GM18868 (cell line): ENCODE data around the gene TGIF1.
"Not testable (repeated sequence)": the region's sequence is repeated elsewhere in the genome, so short reads cannot be mapped to it uniquely, and the experiment has no call there.

Experiments
- ATAC-seq: cut with Tn5 transposase; IDR thresholded peaks from one replicate; pipeline ENCODE4 v1.9.1; 2021; ENCODE audit warnings: mild to moderate bottlenecking, moderate library complexity; ENCODE audit not compliant: unreplicated experiment

Gene TGIF1

GRCh38 chr18:3450012-3450798 is at the start of gene TGIF1:
TSS of gene TGIF1 (plus strand) at chr18:3450172. CDS start at chr18:3450490, 318 bp downstream.
- no peak for ATAC-seq

GRCh38 chr18:3400567-3401296 is 49.2 kb upstream of the TGIF1 start:
- ATAC-seq = no peak

DNA sequence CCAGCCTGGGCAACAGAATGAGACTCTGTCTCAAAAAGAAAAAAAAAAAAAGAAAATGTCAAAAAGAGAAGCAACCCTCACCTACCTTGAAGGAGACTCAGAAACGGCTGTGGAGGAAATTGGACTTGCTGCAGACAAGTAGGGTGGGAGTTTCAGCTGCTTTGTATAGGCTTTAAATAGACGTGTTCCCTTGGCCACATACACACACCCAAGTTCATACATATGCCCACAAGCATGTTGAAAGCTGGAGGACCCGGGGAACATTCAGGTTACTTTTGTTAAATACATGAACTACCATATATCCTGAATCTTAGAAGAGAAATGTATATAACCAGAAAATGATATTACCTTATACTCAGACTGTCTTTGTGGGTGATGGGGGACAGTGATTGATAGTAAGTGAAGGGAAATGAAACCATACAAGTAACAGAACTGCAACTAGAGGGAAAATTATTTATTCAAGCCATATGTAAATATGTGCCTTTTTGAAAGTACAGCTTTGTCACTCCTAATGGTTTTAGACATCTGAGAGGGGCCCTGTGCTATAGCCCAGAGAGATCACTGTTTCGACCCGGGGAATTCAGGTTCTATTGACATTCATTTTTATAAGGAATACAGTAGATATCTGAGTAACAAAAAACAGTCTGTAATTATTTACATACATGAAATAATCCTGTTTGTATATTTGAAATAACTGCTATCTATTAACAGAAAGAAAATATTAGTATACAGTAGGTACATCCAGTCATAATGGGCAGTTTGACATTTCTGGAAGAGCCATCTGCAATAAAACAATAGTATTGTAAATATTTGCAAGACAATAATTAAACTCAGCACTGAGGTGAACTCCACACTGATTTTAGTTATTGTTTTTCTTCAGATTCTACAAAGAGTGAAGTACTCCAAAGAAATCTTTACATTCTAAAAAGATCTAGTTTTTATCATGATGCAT is 48.0 kb upstream of the TGIF1 start:
- ATAC-seq = peak; percentile 86

- ATAC-seq = no peak
These were observed 47.0 kb upstream of the TGIF1 start for GRCh38 chr18:3402982-3403451.

GRCh38 chr18:3405713-3406112 is 44.3 kb upstream of the TGIF1 start:
- no peak for ATAC-seq

DNA sequence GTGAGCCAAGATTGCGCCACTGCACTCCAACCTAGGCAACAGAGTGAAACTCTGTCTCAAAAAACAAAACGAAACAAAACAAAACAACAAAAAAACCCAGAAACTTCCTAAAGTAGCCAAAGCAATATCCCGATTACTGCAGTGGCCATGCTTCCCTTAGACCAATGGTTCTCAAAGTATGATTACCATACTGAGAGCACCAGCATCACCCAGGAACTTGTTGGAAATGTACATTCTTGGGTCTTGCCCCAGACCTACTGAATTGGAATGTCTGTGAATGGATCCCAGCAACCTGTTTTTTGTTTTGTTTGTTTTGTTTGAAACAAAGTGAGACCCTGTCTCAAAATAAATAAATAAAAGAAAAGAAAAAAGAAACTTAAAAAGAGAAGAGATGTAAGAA is 41.9 kb upstream of the TGIF1 start:
- ATAC-seq = no peak

DNA sequence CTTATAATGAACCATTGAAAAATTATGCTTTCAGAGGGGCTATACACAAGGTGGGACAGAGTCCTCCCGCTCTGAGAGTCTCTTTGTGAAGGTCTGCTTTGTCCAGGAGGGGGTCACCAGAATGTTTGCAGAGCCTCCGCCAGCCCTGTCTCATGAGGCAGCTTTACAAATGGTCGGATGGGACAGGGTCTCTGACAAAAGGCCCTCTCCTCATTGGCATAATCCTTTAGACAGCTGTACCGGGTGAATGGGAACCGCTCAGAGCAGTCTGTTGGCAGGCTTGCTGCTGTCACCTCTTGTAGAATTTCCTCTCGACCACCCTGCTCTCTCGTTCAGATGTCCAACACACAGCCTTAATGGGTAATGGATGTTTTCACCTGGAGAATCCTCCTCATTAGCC is 40.2 kb upstream of the TGIF1 start:
- no peak for ATAC-seq

DNA sequence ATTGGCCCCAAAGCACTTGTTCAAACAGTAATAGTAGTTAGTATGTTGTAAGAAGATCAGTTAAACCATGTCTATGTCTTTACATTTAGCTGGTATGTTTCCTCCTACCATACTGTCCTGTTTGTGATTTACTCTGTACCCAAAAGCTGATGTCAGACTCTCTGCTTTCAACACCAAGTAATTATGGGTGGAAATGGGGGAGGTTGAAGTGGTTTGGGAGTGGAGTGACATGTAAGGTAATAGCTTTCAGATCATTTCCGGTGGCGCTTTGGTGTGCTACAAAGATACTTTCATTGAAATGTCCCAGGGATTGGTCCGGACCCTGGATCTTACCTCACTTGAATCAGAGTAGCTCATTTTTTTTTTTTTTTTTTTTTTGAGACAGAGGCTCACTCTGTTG is 39.7 kb upstream of the TGIF1 start:
- ATAC-seq = no peak

DNA sequence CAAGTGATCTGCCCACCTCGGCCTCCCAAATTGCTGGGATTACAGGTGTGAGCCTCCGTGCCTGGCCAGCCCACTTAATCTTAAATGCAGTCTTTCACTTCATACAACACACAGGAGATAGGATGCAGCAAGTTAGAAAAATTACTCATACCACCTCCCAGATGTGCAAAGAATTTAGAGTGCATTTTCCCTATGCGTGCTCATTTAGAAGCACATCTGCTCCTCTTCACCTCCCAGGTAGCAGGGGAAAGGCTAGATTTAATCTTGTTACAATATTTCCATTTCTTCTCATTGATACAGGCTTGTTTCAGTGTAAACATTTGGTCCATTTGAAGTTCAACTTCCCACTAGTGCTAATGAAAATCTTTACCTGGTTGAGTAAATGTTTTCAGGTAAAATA is 39.1 kb upstream of the TGIF1 start:
- not testable (repeated sequence) for ATAC-seq

DNA sequence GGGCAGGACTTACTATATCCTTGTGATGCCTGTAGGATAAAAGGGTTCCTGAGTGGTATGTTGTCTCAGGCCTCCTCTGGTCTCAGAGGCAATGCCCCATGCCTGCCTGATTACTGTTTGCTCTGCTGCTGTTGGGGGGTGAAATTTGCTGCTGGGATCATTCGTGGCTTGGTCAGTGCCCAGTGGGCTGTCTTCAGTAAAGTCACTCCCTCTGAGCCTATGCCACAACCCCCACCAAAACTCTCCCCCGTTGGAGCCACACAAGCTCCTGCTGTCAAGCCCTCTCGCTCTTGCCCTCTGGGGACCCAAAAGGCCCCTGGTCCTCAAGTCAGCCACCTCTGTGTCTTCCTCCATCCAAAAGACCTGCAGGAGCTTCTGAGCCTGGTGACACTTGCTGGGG is 38.6 kb upstream of the TGIF1 start:
- no peak for ATAC-seq

DNA sequence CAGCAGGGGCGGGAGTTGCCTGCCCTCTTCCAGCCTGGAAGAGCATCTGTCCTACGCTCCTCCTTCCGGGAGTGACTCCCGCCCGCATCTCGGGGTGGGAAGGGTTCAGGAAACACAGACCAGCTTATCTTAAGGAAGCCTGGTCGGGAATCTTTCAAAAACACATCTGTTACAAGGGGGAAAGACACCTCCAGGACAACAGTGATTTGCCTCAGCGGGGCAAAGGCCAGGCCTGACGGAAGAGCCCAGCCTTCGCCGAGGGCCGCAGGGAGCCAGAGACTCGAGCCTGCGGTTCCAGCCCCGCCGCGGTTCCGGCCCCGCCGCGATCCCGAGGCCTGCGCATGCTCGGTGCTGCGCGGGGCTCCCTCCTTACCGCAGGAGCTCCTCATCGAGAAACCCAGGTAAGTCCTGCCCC is 38.1 kb upstream of the TGIF1 start:
- ATAC-seq = no peak

DNA sequence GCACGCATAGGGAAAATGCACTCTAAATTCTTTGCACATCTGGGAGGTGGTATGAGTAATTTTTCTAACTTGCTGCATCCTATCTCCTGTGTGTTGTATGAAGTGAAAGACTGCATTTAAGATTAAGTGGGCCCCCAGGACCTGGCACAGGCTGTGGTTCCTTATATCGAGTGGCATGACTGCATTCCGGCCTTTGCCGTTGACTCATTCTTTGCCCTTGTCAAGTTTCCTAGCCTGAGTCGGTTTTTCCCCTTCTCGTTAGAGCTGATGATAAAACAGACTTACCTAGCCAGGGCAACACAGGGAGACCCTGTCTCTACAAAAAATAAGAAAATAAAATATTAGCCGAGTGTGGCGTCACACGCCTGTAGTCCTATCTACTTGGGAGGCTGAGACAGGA is 37.4 kb upstream of the TGIF1 start:
- not testable (repeated sequence) for ATAC-seq

DNA sequence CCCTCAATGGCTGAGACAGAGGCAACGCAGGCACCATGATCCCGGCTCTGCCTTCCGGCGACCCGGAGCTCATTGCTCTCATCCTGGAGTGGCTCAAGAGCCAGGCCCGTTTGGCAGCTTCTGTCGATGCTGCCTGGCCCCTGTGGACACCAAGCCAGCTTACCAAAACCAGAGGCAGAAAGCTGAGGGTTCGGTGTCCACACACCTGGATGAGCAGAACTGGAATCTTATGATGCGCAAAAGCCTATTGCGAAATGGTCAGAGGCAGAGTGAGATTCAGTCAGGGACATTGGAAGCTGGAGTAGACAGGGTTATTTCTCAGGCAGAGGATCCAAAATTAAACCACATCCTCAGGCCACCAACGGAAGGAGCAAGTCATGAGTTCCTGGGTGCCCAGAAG is 34.9 kb upstream of the TGIF1 start:
- no peak for ATAC-seq

DNA sequence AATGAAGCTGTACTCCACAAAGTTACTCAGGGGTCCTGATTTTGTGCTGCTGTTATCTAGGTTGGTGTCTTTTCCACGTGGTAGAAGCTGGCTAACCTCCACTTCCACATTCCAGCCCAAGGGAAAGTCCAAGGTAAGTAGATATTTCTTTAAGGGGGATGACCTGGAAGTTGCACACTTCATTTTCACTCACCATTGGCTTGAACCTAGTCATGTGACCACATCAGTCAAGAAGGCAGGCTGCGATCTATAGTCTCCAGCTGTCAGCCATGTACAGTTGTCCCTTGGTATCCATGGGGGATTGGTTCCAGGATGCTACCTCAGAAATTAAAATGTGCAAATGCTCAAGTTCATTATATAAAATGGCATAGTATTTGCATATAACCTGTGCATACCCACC is 31.9 kb upstream of the TGIF1 start:
- no peak for ATAC-seq

DNA sequence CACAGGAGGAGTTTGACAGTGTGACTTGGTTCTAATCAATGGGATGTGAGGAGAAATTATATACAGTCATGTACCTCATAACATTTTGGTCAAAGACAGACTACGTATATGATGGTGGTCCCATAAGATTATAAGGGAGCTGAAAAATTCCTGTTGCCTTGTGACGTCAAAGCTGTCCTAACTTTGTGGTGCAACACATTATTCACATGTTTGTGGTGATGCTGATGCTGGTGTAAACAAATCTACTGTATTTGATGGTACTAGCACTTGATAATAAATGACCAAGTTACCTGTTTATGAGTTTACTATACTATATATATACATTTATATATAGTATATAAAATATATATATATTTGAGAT is 29.1 kb upstream of the TGIF1 start:
- no peak for ATAC-seq

- ATAC-seq = no peak
These were observed 27.1 kb upstream of the TGIF1 start for GRCh38 chr18:3422905-3423304.

GRCh38 chr18:3424280-3424890 is 25.6 kb upstream of the TGIF1 start:
- no peak for ATAC-seq

- no peak for ATAC-seq
These were observed 24.9 kb upstream of the TGIF1 start for GRCh38 chr18:3425030-3425429.

GRCh38 chr18:3425446-3425845 is 24.5 kb upstream of the TGIF1 start:
- no peak for ATAC-seq

- no peak for ATAC-seq
These were observed 23.9 kb upstream of the TGIF1 start for GRCh38 chr18:3426074-3426473.

GRCh38 chr18:3427944-3428343 is 22.0 kb upstream of the TGIF1 start:
- ATAC-seq = no peak
